Ishikawa (cell line): ENCODE measurements around the gene SLC7A4.

Experiments
- CEBPB ChIP-seq: IDR thresholded peaks from 2 replicates; pipeline ENCODE4 v1.6.1; 2012
- CREB1 ChIP-seq: IDR thresholded peaks from 2 replicates; pipeline ENCODE4 v1.6.1; 2012; ENCODE audit warnings: low read depth
- EGR1 ChIP-seq: IDR thresholded peaks from 2 replicates; pipeline ENCODE4 v1.6.1; 2012
- EP300 ChIP-seq: IDR thresholded peaks from 2 replicates; pipeline ENCODE4 v1.6.1; 2012; ENCODE audit warnings: borderline replicate concordance
- NFIC ChIP-seq: IDR thresholded peaks from 2 replicates; pipeline ENCODE4 v1.6.1; 2012
- RAD21 ChIP-seq: IDR thresholded peaks from 2 replicates; pipeline ENCODE4 v1.6.1; 2012; ENCODE audit warnings: low read depth
- TAF1 ChIP-seq: IDR thresholded peaks from 2 replicates; pipeline ENCODE4 v1.6.1; 2012; ENCODE audit warnings: low read depth, mild to moderate bottlenecking
- TCF12 ChIP-seq: IDR thresholded peaks from 2 replicates; pipeline ENCODE4 v1.6.1; 2012; ENCODE audit warnings: low read depth
- YY1 ChIP-seq: IDR thresholded peaks from 2 replicates; pipeline ENCODE4 v1.6.1; 2012; ENCODE audit warnings: low read depth
- TF ChIP-seq, protein P1 (sequence below): IDR thresholded peaks from 2 replicates; pipeline ENCODE4 v1.6.1; 2012

DNA sequence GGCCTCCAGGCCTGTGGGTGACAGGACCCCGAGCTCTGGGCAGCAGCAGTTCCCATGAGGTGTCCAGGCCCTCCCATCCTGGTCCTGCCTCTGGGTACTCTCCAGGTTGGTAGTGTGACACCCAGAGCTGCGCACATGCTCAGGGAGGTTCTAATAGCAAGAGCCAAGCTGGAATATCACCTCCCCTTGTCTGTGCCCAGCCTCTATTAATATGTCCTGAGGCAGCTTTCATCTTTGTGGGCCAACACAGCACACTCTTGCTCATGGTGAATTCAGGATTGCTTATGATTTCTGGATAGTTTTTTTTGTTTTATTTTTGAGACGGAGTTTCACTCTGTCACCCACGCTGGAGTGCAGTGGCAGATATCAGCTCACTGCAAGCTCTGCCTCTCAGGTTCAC is 14.0 kb downstream of the SLC7A4 start:
- TF ChIP-seq, protein P1, sequence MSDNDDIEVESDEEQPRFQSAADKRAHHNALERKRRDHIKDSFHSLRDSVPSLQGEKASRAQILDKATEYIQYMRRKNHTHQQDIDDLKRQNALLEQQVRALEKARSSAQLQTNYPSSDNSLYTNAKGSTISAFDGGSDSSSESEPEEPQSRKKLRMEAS = no peak
- TF ChIP-seq RAD21 = no peak
- no peak for TF ChIP-seq CREB1
- TF ChIP-seq YY1 = no peak
- TF ChIP-seq TAF1 = no peak
- TF ChIP-seq EP300 = no peak
- TF ChIP-seq EGR1 = no peak
- no peak for TF ChIP-seq CEBPB
- no peak for TF ChIP-seq TCF12
- no peak for TF ChIP-seq NFIC
